Measurements from ENCODE around the gene NDUFA8.

DNA sequence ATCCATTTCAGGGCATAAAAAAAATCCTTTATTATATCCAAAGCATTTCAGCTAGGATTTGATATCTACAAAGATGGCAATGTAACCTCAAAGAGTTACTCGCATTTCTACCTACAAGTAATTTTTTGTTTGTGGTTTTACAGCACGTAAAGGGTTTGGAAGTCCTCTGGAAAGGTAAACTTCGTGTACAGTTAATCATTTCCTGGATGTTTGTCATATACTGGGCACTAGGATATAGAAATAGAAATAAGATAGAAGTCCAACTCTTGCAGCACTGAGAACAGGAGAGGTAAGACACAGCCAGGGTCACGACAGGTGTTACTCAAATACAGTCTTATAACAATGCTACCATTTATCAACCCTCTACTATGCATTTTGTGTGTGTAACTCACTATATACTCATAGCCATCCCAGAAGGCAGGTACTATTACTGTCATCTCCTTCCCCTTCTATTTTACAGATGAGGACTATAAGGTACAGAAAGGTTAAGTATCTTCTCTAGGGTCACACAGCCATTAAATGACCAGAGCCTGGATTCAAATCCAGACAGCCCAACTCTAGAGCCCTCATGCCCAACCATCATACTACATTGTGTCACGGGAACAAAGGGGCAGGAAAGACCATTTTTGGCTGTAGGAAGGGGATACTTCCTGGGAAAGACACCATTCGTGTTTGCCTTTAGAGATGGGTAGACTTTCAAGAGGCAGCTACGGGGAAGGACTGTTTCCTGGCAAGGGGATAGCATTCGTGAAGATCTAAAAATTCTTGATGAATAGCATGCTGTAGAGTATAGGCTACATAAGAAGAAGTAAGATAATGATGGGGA lies 19.0 kb downstream of the NDUFA8 start:
- no peak for TF ChIP-seq CTCF (IDR thresholded peaks at IDR 0.05)
- no peak for TF ChIP-seq ZFX (IDR thresholded peaks at IDR 0.05; ENCODE audit: borderline replicate concordance)

All from 22Rv1 (cell line).